Measurements from ENCODE around the gene TPX2. TPM values are rescaled to one million over a fixed set of nuclear protein-coding genes. Genes with fewer than 3 reads are reported as not detected.

TPX2 gene
- total RNA-seq, 1 experiment from 2014 or later = 179 TPM

DNA sequence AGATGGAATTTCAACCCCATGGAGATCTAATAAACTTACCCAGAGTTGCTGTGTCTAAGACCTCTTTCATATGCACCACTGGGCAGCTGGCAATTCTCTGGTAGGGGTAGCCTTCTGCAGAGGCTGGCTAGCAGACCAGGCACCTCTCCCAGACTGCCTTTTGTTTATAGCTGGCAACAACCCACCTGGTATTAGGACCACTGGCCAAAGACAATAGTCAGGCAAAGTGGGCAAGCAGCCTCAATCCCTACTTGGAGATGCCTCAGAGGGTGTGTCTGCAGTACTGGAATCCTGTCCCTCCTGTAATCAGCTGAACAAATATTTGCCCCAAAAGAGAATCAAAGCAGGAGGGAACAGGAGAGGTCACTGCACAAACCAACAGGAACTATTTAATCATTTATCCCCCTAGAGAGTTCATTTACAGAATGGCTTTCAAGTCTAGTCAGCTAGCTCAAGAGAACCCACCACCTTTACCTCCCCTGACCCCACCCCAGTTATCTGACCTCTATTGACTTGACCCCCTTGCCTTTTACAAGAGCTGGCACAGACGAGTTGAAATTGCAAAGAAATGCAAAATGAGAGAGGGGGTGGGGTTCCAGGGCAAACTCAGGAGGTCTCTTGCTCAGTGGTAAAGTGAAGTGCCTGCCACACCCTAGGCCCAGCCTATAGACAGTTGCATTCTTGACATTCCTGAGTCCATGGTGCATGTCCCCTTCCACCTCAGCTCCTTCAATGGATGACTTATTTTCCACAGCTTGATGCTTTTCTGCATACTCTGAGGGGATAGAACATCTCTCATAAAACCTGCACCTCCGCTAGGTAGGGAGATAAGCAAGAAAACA is 19.2 kb upstream of the TPX2 start:
- H3K27me3 Mint-ChIP-seq (ENCODE audit: unreplicated experiment) = no peaks in the 10 kb centered on the region
- peaks cover 56% of the 10 kb centered on the region for H3K4me1 Mint-ChIP-seq (ENCODE audit: low read depth, unreplicated experiment)
- CTCF ChIA-PET = interaction anchor here (0.6 to 9.5 kb wide), 15 partner anchors 14 to 392 kb away, joined by 3 to 84 read pairs (median 5); no protein-coding TSS in a partner anchor
- intact Hi-C loops (cut with micrococcal nuclease; ENCODE audit: unreplicated experiment) = loop anchor here (1.0 to 5.0 kb wide), 6 partner anchors 8 to 158 kb away; no protein-coding TSS in a partner anchor
- H3K9me3 Mint-ChIP-seq (ENCODE audit: low read depth, unreplicated experiment) = no peaks in the 10 kb centered on the region
- TF ChIP-seq, protein P1, sequence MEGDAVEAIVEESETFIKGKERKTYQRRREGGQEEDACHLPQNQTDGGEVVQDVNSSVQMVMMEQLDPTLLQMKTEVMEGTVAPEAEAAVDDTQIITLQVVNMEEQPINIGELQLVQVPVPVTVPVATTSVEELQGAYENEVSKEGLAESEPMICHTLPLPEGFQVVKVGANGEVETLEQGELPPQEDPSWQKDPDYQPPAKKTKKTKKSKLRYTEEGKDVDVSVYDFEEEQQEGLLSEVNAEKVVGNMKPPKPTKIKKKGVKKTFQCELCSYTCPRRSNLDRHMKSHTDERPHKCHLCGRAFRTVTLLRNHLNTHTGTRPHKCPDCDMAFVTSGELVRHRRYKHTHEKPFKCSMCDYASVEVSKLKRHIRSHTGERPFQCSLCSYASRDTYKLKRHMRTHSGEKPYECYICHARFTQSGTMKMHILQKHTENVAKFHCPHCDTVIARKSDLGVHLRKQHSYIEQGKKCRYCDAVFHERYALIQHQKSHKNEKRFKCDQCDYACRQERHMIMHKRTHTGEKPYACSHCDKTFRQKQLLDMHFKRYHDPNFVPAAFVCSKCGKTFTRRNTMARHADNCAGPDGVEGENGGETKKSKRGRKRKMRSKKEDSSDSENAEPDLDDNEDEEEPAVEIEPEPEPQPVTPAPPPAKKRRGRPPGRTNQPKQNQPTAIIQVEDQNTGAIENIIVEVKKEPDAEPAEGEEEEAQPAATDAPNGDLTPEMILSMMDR (IDR thresholded peaks at IDR 0.05; ENCODE audit: unreplicated experiment) = no peak
- peaks cover 94% of the 10 kb centered on the region for H3K36me3 Mint-ChIP-seq (ENCODE audit: insufficient read depth, unreplicated experiment)
- BruUV-seq (replicated peaks) = no TSS peak
- peak; percentile 81 for DNase-seq
- H3K27ac Mint-ChIP-seq (ENCODE audit: unreplicated experiment) = peak overlapping the region; percentile 94
- H3K4me3 Mint-ChIP-seq (ENCODE audit: low read depth, unreplicated experiment) = peak overlapping the region; percentile 97

DNA sequence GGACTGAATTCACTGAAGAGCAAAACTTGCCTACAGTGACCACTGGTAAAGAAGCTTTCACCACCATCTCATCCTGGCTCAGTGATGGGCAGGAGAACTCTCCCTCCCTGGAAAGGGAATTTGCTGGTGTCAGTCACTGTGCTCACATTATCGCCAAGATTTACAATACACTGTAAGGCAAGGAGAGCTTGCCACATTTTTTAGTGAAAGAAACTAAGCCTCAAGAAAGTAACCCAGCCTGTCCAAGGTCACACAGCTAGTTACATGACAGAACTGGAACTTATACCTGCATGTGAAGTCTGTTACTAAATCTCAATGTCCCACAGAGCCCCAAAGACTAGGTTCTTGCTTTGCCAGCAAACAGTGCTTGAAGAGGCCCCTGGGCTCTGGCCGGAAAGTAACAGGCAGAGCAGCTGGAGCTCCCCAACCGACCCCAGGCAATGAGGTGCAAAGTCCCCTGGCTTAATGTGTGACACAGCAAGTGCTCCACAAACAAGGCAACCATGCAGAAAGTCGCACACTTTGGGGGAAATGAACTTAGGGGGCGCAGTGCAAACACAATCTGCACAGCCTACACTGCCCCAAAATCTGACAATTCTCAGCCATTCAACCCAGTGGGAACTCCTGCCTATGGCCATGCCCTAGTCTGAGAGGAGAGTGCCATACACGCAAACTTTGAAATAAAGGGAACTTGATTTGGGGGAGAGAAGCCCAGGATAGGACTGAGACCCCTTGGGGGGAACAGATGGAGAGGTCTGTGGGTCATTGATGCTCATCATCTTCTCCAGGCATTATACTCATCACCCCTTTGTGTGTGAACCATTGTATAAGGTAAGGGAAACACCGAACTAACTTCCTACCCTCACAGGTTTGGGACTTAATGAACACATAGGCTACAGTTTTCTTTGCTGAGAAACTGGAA is 18.3 kb upstream of the TPX2 start:
- peaks cover 85% of the 10 kb centered on the region for H3K36me3 Mint-ChIP-seq (ENCODE audit: insufficient read depth, unreplicated experiment)
- TSS peak; percentile 51 for BruUV-seq (replicated peaks)
- peak overlapping the region; percentile 97 for H3K4me3 Mint-ChIP-seq (ENCODE audit: low read depth, unreplicated experiment)
- CTCF ChIA-PET = interaction anchor here (0.6 to 9.5 kb wide), 15 partner anchors 15 to 393 kb away, joined by 3 to 205 read pairs (median 6); no protein-coding TSS in a partner anchor
- intact Hi-C loops (cut with micrococcal nuclease; ENCODE audit: unreplicated experiment) = loop anchor here (1.0 to 5.0 kb wide), 5 partner anchors 8 to 158 kb away; no protein-coding TSS in a partner anchor
- peaks cover 47% of the 10 kb centered on the region for H3K4me1 Mint-ChIP-seq (ENCODE audit: low read depth, unreplicated experiment)
- TF ChIP-seq, protein P1 (IDR thresholded peaks at IDR 0.05; ENCODE audit: unreplicated experiment) = no peak
- H3K27ac Mint-ChIP-seq (ENCODE audit: unreplicated experiment) = peak overlapping the region; percentile 94
- no peaks in the 10 kb centered on the region for H3K9me3 Mint-ChIP-seq (ENCODE audit: low read depth, unreplicated experiment)
- no peak for DNase-seq
- H3K27me3 Mint-ChIP-seq (ENCODE audit: unreplicated experiment) = no peaks in the 10 kb centered on the region

DNA sequence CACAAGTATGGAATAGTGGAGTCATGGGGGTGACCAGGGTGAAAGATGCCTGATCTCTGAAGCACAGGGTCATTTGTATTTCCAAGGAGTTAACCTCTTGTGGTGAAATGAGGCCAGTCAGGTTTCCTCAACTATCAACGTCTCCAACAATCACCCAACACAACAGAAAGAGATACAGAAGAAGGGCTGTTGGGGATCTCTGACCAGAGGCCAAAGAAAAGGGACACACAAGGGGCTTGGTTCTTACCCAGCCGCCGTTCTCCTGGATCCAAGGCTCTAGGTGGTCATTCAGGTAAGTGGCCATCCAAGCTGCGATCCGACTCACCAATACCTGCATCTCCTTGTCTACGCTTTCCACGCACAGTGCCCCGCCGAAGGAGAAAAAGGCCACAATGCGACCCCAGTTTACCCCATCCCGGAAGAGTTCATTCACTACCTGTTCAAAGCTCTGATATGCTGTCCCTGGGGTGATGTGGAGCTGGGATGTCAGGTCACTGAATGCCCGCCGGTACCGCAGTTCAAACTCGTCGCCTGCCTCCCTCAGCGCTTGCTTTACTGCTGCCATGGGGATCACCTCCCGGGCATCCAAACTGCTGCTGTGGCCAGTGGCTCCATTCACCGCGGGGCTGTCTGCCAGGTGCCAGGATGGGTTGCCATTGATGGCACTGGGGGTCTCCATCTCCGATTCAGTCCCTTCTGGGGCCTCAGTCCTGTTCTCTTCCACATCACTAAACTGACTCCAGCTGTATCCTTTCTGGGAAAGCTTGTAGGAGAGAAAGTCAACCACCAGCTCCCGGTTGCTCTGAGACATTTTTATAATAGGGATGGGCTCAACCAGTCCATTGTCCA is 17.5 kb upstream of the TPX2 start:
- TSS peak; percentile 30 for BruUV-seq (replicated peaks)
- peaks cover 38% of the 10 kb centered on the region for H3K4me1 Mint-ChIP-seq (ENCODE audit: low read depth, unreplicated experiment)
- H3K27me3 Mint-ChIP-seq (ENCODE audit: unreplicated experiment) = no peaks in the 10 kb centered on the region
- H3K27ac Mint-ChIP-seq (ENCODE audit: unreplicated experiment) = peak overlapping the region; percentile 94
- intact Hi-C loops (cut with micrococcal nuclease; ENCODE audit: unreplicated experiment) = loop anchor here (5.0 kb wide), 2 partner anchors 44 to 159 kb away; no protein-coding TSS in a partner anchor
- no peaks in the 10 kb centered on the region for H3K9me3 Mint-ChIP-seq (ENCODE audit: low read depth, unreplicated experiment)
- peak overlapping the region; percentile 97 for H3K4me3 Mint-ChIP-seq (ENCODE audit: low read depth, unreplicated experiment)
- TF ChIP-seq, protein P1 (IDR thresholded peaks at IDR 0.05; ENCODE audit: unreplicated experiment) = no peak
- DNase-seq = no peak
- H3K36me3 Mint-ChIP-seq (ENCODE audit: insufficient read depth, unreplicated experiment) = peaks cover 76% of the 10 kb centered on the region
- CTCF ChIA-PET = interaction anchor here (1.2 to 9.5 kb wide), 12 partner anchors 10 to 161 kb away, joined by 3 to 205 read pairs (median 23); partner anchors contain the start of gene TPX2
